HG02588 (cell line): ENCODE measurements around the gene PTGER3.

Source experiments
- ATAC-seq: cut with Tn5 transposase; IDR thresholded peaks from one replicate; pipeline ENCODE4 v1.9.1; 2021; ENCODE audit warnings: mild to moderate bottlenecking, moderate library complexity; ENCODE audit not compliant: unreplicated experiment

Gene PTGER3

GRCh38 chr1:71053146-71053545 lies 5.5 kb upstream of the PTGER3 start:
- no peak for ATAC-seq

GRCh38 chr1:71049951-71050598 lies 2.5 kb upstream of the PTGER3 start:
- peak; percentile 68 for ATAC-seq

- peak; percentile 19 for ATAC-seq
Observed at GRCh38 chr1:71046891-71047634, 553 bp downstream of the PTGER3 start.

- ATAC-seq: no peak
Observed at GRCh38 chr1:71045463-71046028, 2.1 kb downstream of the PTGER3 start.

GRCh38 chr1:71044833-71045232 lies 2.8 kb downstream of the PTGER3 start:
- ATAC-seq: no peak

GRCh38 chr1:71043065-71043464 lies 4.6 kb downstream of the PTGER3 start:
- ATAC-seq: no peak

GRCh38 chr1:71041806-71042205 lies 5.8 kb downstream of the PTGER3 start:
- no peak for ATAC-seq

GRCh38 chr1:71039661-71040262 lies 7.9 kb downstream of the PTGER3 start:
- ATAC-seq: no peak

- ATAC-seq: no peak
Observed at GRCh38 chr1:71038942-71039341, 8.7 kb downstream of the PTGER3 start.

- ATAC-seq: no peak
Observed at GRCh38 chr1:71037829-71038620, 9.6 kb downstream of the PTGER3 start.

- no peak for ATAC-seq
Observed at GRCh38 chr1:71037066-71037465, 10.6 kb downstream of the PTGER3 start.

- no peak for ATAC-seq
Observed at GRCh38 chr1:71033136-71033535, 14.5 kb downstream of the PTGER3 start.

- no peak for ATAC-seq
Observed at GRCh38 chr1:71031426-71031825, 16.2 kb downstream of the PTGER3 start.

GRCh38 chr1:71030026-71030425 lies 17.6 kb downstream of the PTGER3 start:
- ATAC-seq: no peak

GRCh38 chr1:71028981-71029380 lies 18.6 kb downstream of the PTGER3 start:
- ATAC-seq: no peak

GRCh38 chr1:71027991-71028390 lies 19.6 kb downstream of the PTGER3 start:
- ATAC-seq: no peak

- ATAC-seq: no peak
Observed at GRCh38 chr1:71026093-71026492, 21.5 kb downstream of the PTGER3 start.

GRCh38 chr1:71023515-71023914 lies 24.1 kb downstream of the PTGER3 start:
- no peak for ATAC-seq

- no peak for ATAC-seq
Observed at GRCh38 chr1:71019233-71019969, 28.2 kb downstream of the PTGER3 start.

- no peak for ATAC-seq
Observed at GRCh38 chr1:71018791-71019190, 28.8 kb downstream of the PTGER3 start.
